ENCODE results near the gene DIRAS1.

Gene DIRAS1

GRCh38 chr19:2739602-2740313 lies 18.6 kb upstream of the DIRAS1 start, which contains the start of gene SLC39A3:
TSS of gene SLC39A3 (minus strand) at chr19:2740017. CDS start at chr19:2737257, 2,760 bp downstream.
- no CpG with 5 or more reads among the region's 64 CpGs for WGBS (ENCODE audit: extremely low coverage, insufficient coverage, low lambda C conversion rate)
- peaks cover 2% of the 10 kb centered on the region for H3K36me3 ChIP-seq (ENCODE audit: control insufficient read depth, insufficient read depth, low read length)
- H3K27me3 ChIP-seq (ENCODE audit: insufficient read depth, low read length, poor library complexity), result peaks cover 2% of the 10 kb centered on the region

GRCh38 chr19:2736550-2737190 lies 15.5 kb upstream of the DIRAS1 start:
- H3K27me3 ChIP-seq (ENCODE audit: insufficient read depth, low read length, poor library complexity), result no peaks in the 10 kb centered on the region
- H4K5ac ChIP-seq (ENCODE audit: low read length), result no peak overlapping the region
- no peak overlapping the region for H2BK5ac ChIP-seq (ENCODE audit: low read length)
- no peak overlapping the region for H2BK15ac ChIP-seq (replicated peaks; ENCODE audit: low read depth)
- H2BK120ac ChIP-seq (ENCODE audit: low read depth, low read length), result no peak overlapping the region
- no peaks in the 10 kb centered on the region for H3K79me2 ChIP-seq (ENCODE audit: control insufficient read depth, insufficient read depth, low read length)
- H3K23ac ChIP-seq (ENCODE audit: low read length), result no peak overlapping the region
- no peak overlapping the region for H3K4ac ChIP-seq (ENCODE audit: low read depth, low read length)
- H3K4me3 ChIP-seq (ENCODE audit: low read length), result no peak overlapping the region
- no peak overlapping the region for H2AK5ac ChIP-seq (ENCODE audit: low read length)
- no peak overlapping the region for H3K56ac ChIP-seq (ENCODE audit: low read length)
- no peak overlapping the region for H3K18ac ChIP-seq (ENCODE audit: low read length)
- H3K4me1 ChIP-seq (ENCODE audit: control insufficient read depth, low read depth, low read length), result no peaks in the 10 kb centered on the region
- H4K8ac ChIP-seq (ENCODE audit: low read depth, low read length), result no peak overlapping the region
- H3K27ac ChIP-seq (ENCODE audit: low read depth, low read length), result no peak overlapping the region
- no peak for DNase-seq
- H3K79me1 ChIP-seq (ENCODE audit: low read length), result peaks cover 2% of the 10 kb centered on the region
- no peak overlapping the region for H3K4me2 ChIP-seq (ENCODE audit: low read length)
- no peak overlapping the region for H3K9ac ChIP-seq (ENCODE audit: low read length)
- WGBS (ENCODE audit: extremely low coverage, insufficient coverage, low lambda C conversion rate), result no CpG with 5 or more reads among the region's 15 CpGs
- peaks cover 2% of the 10 kb centered on the region for H3K36me3 ChIP-seq (ENCODE audit: control insufficient read depth, insufficient read depth, low read length)

More at GRCh38 chr19:2739602-2740313, 18.6 kb upstream of the DIRAS1 start, which contains the start of gene SLC39A3:
- no peak within 1 kb of the TSS for H4K8ac ChIP-seq (ENCODE audit: low read depth, low read length)
- peak within 1 kb of the TSS; percentile 87 for H3K56ac ChIP-seq (ENCODE audit: low read length)
- peaks cover 2% of the 10 kb centered on the region for H3K79me1 ChIP-seq (ENCODE audit: low read length)
- H2BK5ac ChIP-seq (ENCODE audit: low read length), result no peak within 1 kb of the TSS
- no peak within 1 kb of the TSS for H2BK120ac ChIP-seq (ENCODE audit: low read depth, low read length)
- peak within 1 kb of the TSS; percentile 41 for H3K4ac ChIP-seq (ENCODE audit: low read depth, low read length)
- peak within 1 kb of the TSS; percentile 76 for H3K18ac ChIP-seq (ENCODE audit: low read length)
- DNase-seq, result peak; percentile 99
- H2BK15ac ChIP-seq (replicated peaks; ENCODE audit: low read depth), result no peak within 1 kb of the TSS
- H3K27ac ChIP-seq (ENCODE audit: low read depth, low read length), result no peak within 1 kb of the TSS
- no peak within 1 kb of the TSS for H2AK5ac ChIP-seq (ENCODE audit: low read length)
- H3K4me2 ChIP-seq (ENCODE audit: low read length), result peak within 1 kb of the TSS; percentile 83
- no peak within 1 kb of the TSS for H3K23ac ChIP-seq (ENCODE audit: low read length)
- no peaks in the 10 kb centered on the region for H3K4me1 ChIP-seq (ENCODE audit: control insufficient read depth, low read depth, low read length)
- no peaks in the 10 kb centered on the region for H3K79me2 ChIP-seq (ENCODE audit: control insufficient read depth, insufficient read depth, low read length)
- H3K9ac ChIP-seq (ENCODE audit: low read length), result peak within 1 kb of the TSS; percentile 75
- H4K5ac ChIP-seq (ENCODE audit: low read length), result no peak within 1 kb of the TSS
- H3K4me3 ChIP-seq (ENCODE audit: low read length), result peak within 1 kb of the TSS; percentile 93

GRCh38 chr19:2735374-2735773 lies 14.2 kb upstream of the DIRAS1 start:
- Histone ChIP-seq H3K56ac (ENCODE audit: low read length) (no peak overlapping the region), H4K8ac (ENCODE audit: low read depth, low read length) (no peak overlapping the region), H3K79me2 (ENCODE audit: control insufficient read depth, insufficient read depth, low read length) (no peaks in the 10 kb centered on the region), H3K27me3 (ENCODE audit: insufficient read depth, low read length, poor library complexity) (no peaks in the 10 kb centered on the region), H3K23ac (ENCODE audit: low read length) (no peak overlapping the region), H3K27ac (ENCODE audit: low read depth, low read length) (no peak overlapping the region), H3K9ac (ENCODE audit: low read length) (no peak overlapping the region), H3K79me1 (ENCODE audit: low read length) (peaks cover 2% of the 10 kb centered on the region), H3K4me3 (ENCODE audit: low read length) (no peak overlapping the region), H3K4ac (ENCODE audit: low read depth, low read length) (no peak overlapping the region), H3K4me1 (ENCODE audit: control insufficient read depth, low read depth, low read length) (no peaks in the 10 kb centered on the region), H3K36me3 (ENCODE audit: control insufficient read depth, insufficient read depth, low read length) (peaks cover 2% of the 10 kb centered on the region), H4K5ac (ENCODE audit: low read length) (no peak overlapping the region), H2AK5ac (ENCODE audit: low read length) (no peak overlapping the region), H2BK120ac (ENCODE audit: low read depth, low read length) (no peak overlapping the region), H3K4me2 (ENCODE audit: low read length) (no peak overlapping the region), H2BK5ac (ENCODE audit: low read length) (no peak overlapping the region), H2BK15ac (replicated peaks; ENCODE audit: low read depth) (no peak overlapping the region), H3K18ac (ENCODE audit: low read length) (no peak overlapping the region)
- no peak for DNase-seq
- WGBS (ENCODE audit: extremely low coverage, insufficient coverage, low lambda C conversion rate), result no CpG with 5 or more reads among the region's 12 CpGs

DNA sequence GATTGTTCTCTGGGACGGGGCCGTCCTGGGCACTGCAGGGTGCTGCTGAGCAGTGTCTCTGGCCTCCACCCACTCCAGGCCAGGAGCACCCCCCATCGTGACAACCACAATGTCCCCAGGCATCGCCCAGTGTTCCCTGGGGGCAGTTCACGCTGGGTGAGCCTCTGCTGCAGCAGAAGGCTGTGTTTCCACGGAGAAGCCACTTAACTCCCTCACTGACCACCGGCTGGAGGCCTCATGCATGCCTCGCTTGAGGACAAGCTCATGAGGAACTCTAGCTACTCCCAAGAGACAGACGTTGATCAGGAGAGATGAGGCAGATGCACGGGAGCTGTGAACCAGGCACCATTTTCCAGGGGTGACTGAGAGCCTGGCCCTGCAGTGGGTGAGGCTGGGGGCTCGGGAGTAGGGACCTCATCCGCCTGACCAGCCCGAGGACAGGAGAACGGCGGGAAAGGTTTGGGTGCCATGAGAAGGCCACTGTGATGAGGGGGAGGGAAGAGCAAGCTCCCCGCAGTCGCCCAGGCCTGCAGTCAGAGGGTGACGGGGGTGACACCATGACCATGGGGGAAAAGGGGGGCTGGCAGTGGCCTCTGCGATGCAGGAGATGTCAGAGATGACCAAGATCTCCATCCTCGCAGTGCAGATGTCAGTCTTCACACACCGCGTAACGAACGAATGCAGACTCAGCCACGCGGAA lies 13.6 kb upstream of the DIRAS1 start:
- H3K79me2 ChIP-seq (ENCODE audit: control insufficient read depth, insufficient read depth, low read length), result no peaks in the 10 kb centered on the region
- no peak overlapping the region for H2BK120ac ChIP-seq (ENCODE audit: low read depth, low read length)
- H3K36me3 ChIP-seq (ENCODE audit: control insufficient read depth, insufficient read depth, low read length), result peaks cover 2% of the 10 kb centered on the region
- no peak overlapping the region for H3K56ac ChIP-seq (ENCODE audit: low read length)
- H3K4me1 ChIP-seq (ENCODE audit: control insufficient read depth, low read depth, low read length), result no peaks in the 10 kb centered on the region
- no peak overlapping the region for H3K9ac ChIP-seq (ENCODE audit: low read length)
- no peak overlapping the region for H3K27ac ChIP-seq (ENCODE audit: low read depth, low read length)
- no peak overlapping the region for H4K5ac ChIP-seq (ENCODE audit: low read length)
- H3K79me1 ChIP-seq (ENCODE audit: low read length), result peaks cover 2% of the 10 kb centered on the region
- H3K4me3 ChIP-seq (ENCODE audit: low read length), result no peak overlapping the region
- H3K4ac ChIP-seq (ENCODE audit: low read depth, low read length), result no peak overlapping the region
- H3K23ac ChIP-seq (ENCODE audit: low read length), result no peak overlapping the region
- DNase-seq, result no peak
- H2BK15ac ChIP-seq (replicated peaks; ENCODE audit: low read depth), result no peak overlapping the region
- no peak overlapping the region for H2BK5ac ChIP-seq (ENCODE audit: low read length)
- no CpG with 5 or more reads among the region's 26 CpGs for WGBS (ENCODE audit: extremely low coverage, insufficient coverage, low lambda C conversion rate)
- H3K27me3 ChIP-seq (ENCODE audit: insufficient read depth, low read length, poor library complexity), result no peaks in the 10 kb centered on the region
- H4K8ac ChIP-seq (ENCODE audit: low read depth, low read length), result no peak overlapping the region
- no peak overlapping the region for H3K4me2 ChIP-seq (ENCODE audit: low read length)
- H3K18ac ChIP-seq (ENCODE audit: low read length), result no peak overlapping the region
- H2AK5ac ChIP-seq (ENCODE audit: low read length), result no peak overlapping the region

DNA sequence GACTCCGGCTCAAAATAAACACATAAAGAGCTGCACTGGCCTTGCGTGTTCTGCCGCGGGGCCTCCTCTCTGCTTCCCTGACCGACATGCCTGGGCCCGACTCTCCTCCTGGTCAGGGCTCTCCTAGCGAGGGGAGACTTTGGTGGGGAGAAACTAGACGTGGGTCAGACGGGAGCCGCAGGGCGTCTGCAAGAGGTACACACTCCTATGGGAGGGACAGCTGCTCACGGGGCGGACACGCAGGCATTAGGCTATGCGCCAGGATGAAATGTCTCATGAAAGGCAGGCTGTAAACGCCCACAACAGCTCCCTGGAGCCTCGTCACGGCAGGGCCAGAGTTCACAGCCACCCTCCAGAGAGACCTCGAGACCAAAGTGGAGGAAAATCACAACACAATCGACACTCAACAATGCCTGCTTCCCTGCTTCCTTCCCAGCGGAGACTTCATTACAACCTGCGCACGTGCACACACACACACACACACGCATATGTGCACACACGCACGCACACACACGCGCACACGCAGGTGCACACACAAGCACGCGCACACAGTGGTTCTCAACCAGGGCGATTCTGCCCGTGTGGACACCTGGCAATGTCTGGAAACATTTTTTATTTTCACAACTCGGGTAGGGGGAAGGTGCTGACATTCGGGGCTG lies 12.9 kb upstream of the DIRAS1 start:
- Histone ChIP-seq H2BK120ac (ENCODE audit: low read depth, low read length) (no peak overlapping the region), H3K27ac (ENCODE audit: low read depth, low read length) (no peak overlapping the region)
- WGBS (ENCODE audit: extremely low coverage, insufficient coverage, low lambda C conversion rate), result no CpG with 5 or more reads among the region's 35 CpGs

More for the DNA sequence above, 12.9 kb upstream of the DIRAS1 start:
- no peak overlapping the region for H3K9ac ChIP-seq (ENCODE audit: low read length)
- H2BK15ac ChIP-seq (replicated peaks; ENCODE audit: low read depth), result no peak overlapping the region
- no peak overlapping the region for H2BK5ac ChIP-seq (ENCODE audit: low read length)
- no peak overlapping the region for H2AK5ac ChIP-seq (ENCODE audit: low read length)
- no peak overlapping the region for H3K18ac ChIP-seq (ENCODE audit: low read length)
- no peak overlapping the region for H3K56ac ChIP-seq (ENCODE audit: low read length)
- H3K27me3 ChIP-seq (ENCODE audit: insufficient read depth, low read length, poor library complexity), result no peaks in the 10 kb centered on the region
- no peaks in the 10 kb centered on the region for H3K4me1 ChIP-seq (ENCODE audit: control insufficient read depth, low read depth, low read length)
- H3K4ac ChIP-seq (ENCODE audit: low read depth, low read length), result no peak overlapping the region
- DNase-seq, result no peak
- H3K4me3 ChIP-seq (ENCODE audit: low read length), result no peak overlapping the region
- no peak overlapping the region for H3K23ac ChIP-seq (ENCODE audit: low read length)
- no peak overlapping the region for H3K4me2 ChIP-seq (ENCODE audit: low read length)
- no peaks in the 10 kb centered on the region for H3K79me2 ChIP-seq (ENCODE audit: control insufficient read depth, insufficient read depth, low read length)
- no peak overlapping the region for H4K8ac ChIP-seq (ENCODE audit: low read depth, low read length)
- no peak overlapping the region for H4K5ac ChIP-seq (ENCODE audit: low read length)
- H3K79me1 ChIP-seq (ENCODE audit: low read length), result peaks cover 2% of the 10 kb centered on the region
- H3K36me3 ChIP-seq (ENCODE audit: control insufficient read depth, insufficient read depth, low read length), result peaks cover 2% of the 10 kb centered on the region

Measured in mesendoderm (in vitro differentiated cells).